ENCODE results near the gene DNASE1. TPM values are rescaled to one million over a fixed set of nuclear protein-coding genes. Genes with fewer than 3 reads are reported as not detected.
"Not testable (repeated sequence)": the region's sequence is repeated elsewhere in the genome, so short reads cannot be mapped to it uniquely, and the experiment has no call there.

Gene DNASE1
- total RNA-seq, 1 experiment from 2014 or later: 2.7 TPM

GRCh38 chr16:3640632-3641501 is 13.6 kb upstream of the DNASE1 start:
- DNase-seq (ENCODE audit: low spot score): no peak

GRCh38 chr16:3641801-3642396 is 12.6 kb upstream of the DNASE1 start:
- no peak for DNase-seq (ENCODE audit: low spot score)

GRCh38 chr16:3642397-3643094 is 11.9 kb upstream of the DNASE1 start:
- DNase-seq (ENCODE audit: low spot score): peak; percentile 42

- DNase-seq (ENCODE audit: low spot score): no peak
These were observed 11.3 kb upstream of the DNASE1 start for GRCh38 chr16:3643095-3643730.

- no peak for DNase-seq (ENCODE audit: low spot score)
These were observed 9.4 kb upstream of the DNASE1 start for GRCh38 chr16:3645108-3645503.

GRCh38 chr16:3645504-3646347 is 8.8 kb upstream of the DNASE1 start:
- DNase-seq (ENCODE audit: low spot score): peak; percentile 35

GRCh38 chr16:3646348-3646920 is 8.1 kb upstream of the DNASE1 start:
- DNase-seq (ENCODE audit: low spot score): peak; percentile 47

GRCh38 chr16:3650631-3651265 is 3.7 kb upstream of the DNASE1 start:
- DNase-seq (ENCODE audit: low spot score): no peak

- no peak for DNase-seq (ENCODE audit: low spot score)
These were observed 2.8 kb upstream of the DNASE1 start for GRCh38 chr16:3651461-3652372.

GRCh38 chr16:3652373-3653195 is 1.9 kb upstream of the DNASE1 start:
- no peak for DNase-seq (ENCODE audit: low spot score)

GRCh38 chr16:3655030-3655395 is 522 bp downstream of the DNASE1 start:
- DNase-seq (ENCODE audit: low spot score): no peak

GRCh38 chr16:3655396-3656159 is 1.1 kb downstream of the DNASE1 start:
- no peak for DNase-seq (ENCODE audit: low spot score)

GRCh38 chr16:3656160-3656490 is 1.6 kb downstream of the DNASE1 start:
- not testable (repeated sequence) for DNase-seq (ENCODE audit: low spot score)

GRCh38 chr16:3656491-3657468 is 2.3 kb downstream of the DNASE1 start:
- no peak for DNase-seq (ENCODE audit: low spot score)

GRCh38 chr16:3659251-3659650 is 4.8 kb downstream of the DNASE1 start:
- no peak for DNase-seq (ENCODE audit: low spot score)

- DNase-seq (ENCODE audit: low spot score): no peak
These were observed 6.8 kb downstream of the DNASE1 start for GRCh38 chr16:3661311-3661710.

- DNase-seq (ENCODE audit: low spot score): no peak
These were observed 7.4 kb downstream of the DNASE1 start for GRCh38 chr16:3661922-3662321.

Data from H4 (cell line).